NCI-H2227 treated with DMSO at 0.1 percent for 48 hours (cell line): Measurements from ENCODE around the gene CHGA.

ENCODE experiments used
- DNase-seq: peaks from one replicate; lab custom pipeline; 2025; lab: John Stamatoyannopoulos, UW

Gene CHGA

DNA sequence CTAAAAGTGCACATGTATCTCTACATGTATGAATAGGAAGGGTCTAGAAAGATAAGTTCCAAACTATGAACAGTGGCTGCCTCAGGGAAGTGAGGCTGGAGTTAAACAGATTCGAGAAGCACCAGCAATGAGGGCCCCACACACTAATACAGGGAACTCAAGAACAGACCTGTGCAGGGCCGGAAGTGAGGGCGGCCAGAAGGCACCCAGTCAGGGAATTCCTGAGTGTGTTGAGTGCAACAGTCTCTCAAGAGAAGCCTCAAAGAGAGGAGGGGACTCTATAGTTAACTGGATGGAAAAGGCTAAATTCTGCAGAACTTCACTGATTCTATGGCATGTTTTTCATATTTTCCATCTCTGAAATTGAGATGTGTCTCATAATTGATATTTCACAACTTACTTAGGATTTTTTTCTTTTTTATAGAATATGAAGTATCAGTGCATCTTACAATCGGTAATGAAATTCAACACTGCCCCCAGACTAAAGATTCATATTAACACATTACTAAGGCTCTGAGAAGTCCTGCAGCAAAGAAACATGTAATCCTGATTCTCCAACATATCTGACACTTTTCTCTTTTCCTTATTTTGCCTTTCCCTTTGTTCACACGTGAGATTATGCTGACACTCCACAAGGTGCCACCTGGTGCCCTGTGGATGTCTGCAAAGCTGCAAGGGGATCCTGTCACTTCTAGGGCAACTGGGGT is 61.3 kb downstream of the CHGA start:
- no peak for DNase-seq
